Adrenal gland (tissue), 12 donors: ENCODE results near the gene SRGAP3. TPM values are rescaled to one million over a fixed set of nuclear protein-coding genes. Genes with fewer than 3 reads are reported as not detected.

Experiments used
- DNase-seq, 7 donors: peaks; one replicate each; pipeline ENCODE4 v3.0.0-alpha.2; 2019 to 2020
- H3K27ac ChIP-seq, 5 donors: fragments of 200-600 bp; sonication (generic) in 4 of 5; 1 replicate in 3 of 5; 2 replicates in 2 of 5; pipeline versions ENCODE4 v1.5.1 to v1.8.0; 2016 to 2020; ENCODE audit warnings: mild to moderate bottlenecking in 1 of 5
- H3K27me3 ChIP-seq: fragments of 200-600 bp; 2 replicates; pipeline ENCODE4 v1.8.0; 2021
- H3K36me3 ChIP-seq, 2 donors: fragments of 200-600 bp; replicated peaks in 1 of 2; 1 replicate in 1 of 2; 2 replicates in 1 of 2; pipeline versions ENCODE4 v1.5.1 to v1.8.0; 2018 to 2022
- H3K4me1 ChIP-seq, 2 donors: fragments of 200-600 bp; replicated peaks in 1 of 2; 1 replicate in 1 of 2; 2 replicates in 1 of 2; pipeline versions ENCODE4 v1.5.1 to v1.8.0; 2018 to 2021
- H3K4me3 ChIP-seq, 4 donors: fragments of 200-600 bp; sonication (generic) in 3 of 4; one replicate each; pipeline ENCODE4 v1.5.1; 2016 to 2018
- H3K9me3 ChIP-seq, 3 donors: fragments of 200-600 bp; sonication (generic) in 1 of 3; replicated peaks in 1 of 3; 1 replicate in 2 of 3; 2 replicates in 1 of 3; pipeline versions ENCODE4 v1.5.1 to v1.8.0; 2016 to 2021
- POLR2A ChIP-seq, 2 donors: fragments of 450-650 bp; IDR thresholded peaks; one replicate each; pipeline ENCODE4 v1.6.1; 2017; ENCODE audit warnings: antibody characterized with exemption in 2 of 2, mild to moderate bottlenecking in 2 of 2, moderate library complexity in 1 of 2
- WGBS, 4 donors: extraction: QIAGEN DNeasy Blood & Tissue Kit in 2 of 4; methylation state at CpG; one replicate each; pipeline versions ENCODE4 v1.1.5 to v1.1.7; 2013 to 2017; 5-methylcytosine and 5-hydroxymethylcytosine counted together
- intact Hi-C, 2 donors: fragments of 100-400 bp; cut with DNase I; formaldehyde crosslinking; loops; one replicate each; pipeline versions ENCODE4 v1.14.1 to v1.15.0; 2022 to 2023
- polyA plus RNA-seq, 3 donors: library from polyadenylated mRNA; stranded (reverse); fragments of 200-250 nt in 2 of 3; fragments of 350-450 nt in 1 of 3; fragmentation: Illumina TruSeq in 1 of 3; extraction: RNeasy Lipid Tissue Mini Kit (QIAGEN cat#74804) in 1 of 3; gene quantifications; one replicate each; pipeline ENCODE4 v1.2.3, GENCODE V29; 2013 to 2014
- total RNA-seq, 9 donors: library from RNA; depleted of rRNA in 4 of 9; stranded (reverse); fragments of >200 nt in 4 of 9; fragments of 120-200 nt in 1 of 9; fragmentation: NEBNext Ultra II Directional in 1 of 9; extraction: Animal tissue kit (Norgen Biotek cat#: 25700) in 1 of 9; gene quantifications; one replicate each; pipeline versions ENCODE4 v1.1.0 to v1.2.4, GENCODE V29; 2013 to 2023
- TF ChIP-seq, protein P1 (sequence below), 6 experiments: fragments of 450-650 bp in 4 of 6; fragments of 200-600 bp in 2 of 6; sonication (generic) in 1 of 6; IDR thresholded peaks; 1 replicate in 5 of 6; 2 replicates in 1 of 6; pipeline versions ENCODE4 v1.5.1 to v1.8.0; 2016 to 2021; ENCODE audit warnings: antibody characterized with exemption in 6 of 6, mild to moderate bottlenecking in 2 of 6, moderate library complexity in 1 of 6
- donor health status: healthy with polysubstance abuse.
- donor health status: Bipolar disorder and iron deficiency.
- donor health status: DM: yes; HTN: yes; CAD: no.
- donor health status: DM: no; HTN: no; CAD: no.
- donor health status: DM: no; HTN: no; CAD: no.
- donor health status: DM: yes; HTN: yes; CAD: no.

SRGAP3 gene
- total and polyA plus RNA-seq, 12 donors, result 3.3 to 35.0 (median 17.8) TPM

DNA sequence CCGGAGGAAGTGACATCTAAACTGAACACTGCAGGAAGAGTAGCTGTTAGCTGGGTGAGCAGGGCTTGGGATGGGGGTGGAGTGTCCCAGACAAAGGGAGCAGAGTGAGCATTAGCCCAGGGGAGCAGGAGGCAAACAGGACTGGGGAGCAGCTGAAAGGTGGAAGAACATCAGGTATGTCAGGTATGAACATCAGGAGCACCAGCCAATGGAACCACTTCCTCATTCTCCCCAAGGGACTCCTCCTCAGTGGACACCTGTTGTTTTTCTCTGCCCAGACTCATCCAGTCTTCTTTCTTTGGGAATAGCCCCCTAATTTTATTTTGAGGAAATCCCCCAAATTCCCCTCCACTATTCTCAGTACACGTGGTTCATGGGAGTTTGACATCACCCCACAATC is 178.5 kb downstream of the SRGAP3 start:
- H3K27me3 ChIP-seq, result no peaks in the 10 kb centered on the region
- DNase-seq, result no peak

DNA sequence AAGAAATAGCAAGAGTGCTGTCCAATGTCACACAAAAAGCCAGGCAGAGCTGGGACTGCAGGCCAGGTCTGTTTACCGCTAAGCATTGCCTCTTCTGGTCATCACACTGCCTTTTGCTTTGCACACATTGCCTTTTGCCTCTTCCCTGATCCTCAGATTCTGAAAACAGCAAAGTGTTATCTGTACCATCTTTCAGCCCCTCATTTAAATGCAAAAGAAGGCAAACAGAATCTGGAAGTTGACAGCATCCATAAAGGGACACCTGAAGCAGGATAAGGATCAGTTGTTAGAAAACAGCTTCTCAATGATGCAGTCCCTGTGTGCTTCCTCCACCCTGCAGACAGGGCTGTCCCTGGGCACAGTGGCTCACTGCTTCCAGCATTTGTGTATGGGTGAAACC is 179.5 kb downstream of the SRGAP3 start:
- peaks cover 0 to 10% of the 10 kb centered on the region in 2 donors for H3K4me1 ChIP-seq
- no peaks in the 10 kb centered on the region for H3K9me3 ChIP-seq
- H3K4me3 ChIP-seq, result no peak overlapping the region
- H3K36me3 ChIP-seq, result no peaks in the 10 kb centered on the region
- no peak overlapping the region for H3K27ac ChIP-seq
- WGBS, 4 donors, result 92 to 100% (median 93%) methylated on average over 1 of the region's 1 CpG
- no peaks in the 10 kb centered on the region for H3K27me3 ChIP-seq
- DNase-seq, result no peak
- TF ChIP-seq POLR2A (IDR thresholded peaks at IDR 0.05), result no peak
- TF ChIP-seq, protein P1, sequence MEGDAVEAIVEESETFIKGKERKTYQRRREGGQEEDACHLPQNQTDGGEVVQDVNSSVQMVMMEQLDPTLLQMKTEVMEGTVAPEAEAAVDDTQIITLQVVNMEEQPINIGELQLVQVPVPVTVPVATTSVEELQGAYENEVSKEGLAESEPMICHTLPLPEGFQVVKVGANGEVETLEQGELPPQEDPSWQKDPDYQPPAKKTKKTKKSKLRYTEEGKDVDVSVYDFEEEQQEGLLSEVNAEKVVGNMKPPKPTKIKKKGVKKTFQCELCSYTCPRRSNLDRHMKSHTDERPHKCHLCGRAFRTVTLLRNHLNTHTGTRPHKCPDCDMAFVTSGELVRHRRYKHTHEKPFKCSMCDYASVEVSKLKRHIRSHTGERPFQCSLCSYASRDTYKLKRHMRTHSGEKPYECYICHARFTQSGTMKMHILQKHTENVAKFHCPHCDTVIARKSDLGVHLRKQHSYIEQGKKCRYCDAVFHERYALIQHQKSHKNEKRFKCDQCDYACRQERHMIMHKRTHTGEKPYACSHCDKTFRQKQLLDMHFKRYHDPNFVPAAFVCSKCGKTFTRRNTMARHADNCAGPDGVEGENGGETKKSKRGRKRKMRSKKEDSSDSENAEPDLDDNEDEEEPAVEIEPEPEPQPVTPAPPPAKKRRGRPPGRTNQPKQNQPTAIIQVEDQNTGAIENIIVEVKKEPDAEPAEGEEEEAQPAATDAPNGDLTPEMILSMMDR (IDR thresholded peaks at IDR 0.05), result no peak
- intact Hi-C loops, result loop anchor here in 1 of 2 donors (5.0 to 10.0 kb wide), 3 partner anchors 83 to 235 kb away; no protein-coding TSS in a partner anchor

More for the DNA sequence above, 178.5 kb downstream of the SRGAP3 start:
- Histone ChIP-seq H3K36me3 (no peaks in the 10 kb centered on the region), H3K9me3 (no peaks in the 10 kb centered on the region), H3K4me1 (peaks cover 0 to 10% of the 10 kb centered on the region in 2 donors), H3K4me3 (no peak overlapping the region), H3K27ac (no peak overlapping the region)
- intact Hi-C loops, result loop anchor here in 1 of 2 donors (10.0 kb wide), 1 partner anchor 234 kb away; no protein-coding TSS in a partner anchor
- 86 to 97% (median 93%) methylated on average over 2 of the region's 2 CpGs for WGBS, 4 donors
- TF ChIP-seq POLR2A (IDR thresholded peaks at IDR 0.05), result no peak
- TF ChIP-seq, protein P1 (IDR thresholded peaks at IDR 0.05), result no peak

DNA sequence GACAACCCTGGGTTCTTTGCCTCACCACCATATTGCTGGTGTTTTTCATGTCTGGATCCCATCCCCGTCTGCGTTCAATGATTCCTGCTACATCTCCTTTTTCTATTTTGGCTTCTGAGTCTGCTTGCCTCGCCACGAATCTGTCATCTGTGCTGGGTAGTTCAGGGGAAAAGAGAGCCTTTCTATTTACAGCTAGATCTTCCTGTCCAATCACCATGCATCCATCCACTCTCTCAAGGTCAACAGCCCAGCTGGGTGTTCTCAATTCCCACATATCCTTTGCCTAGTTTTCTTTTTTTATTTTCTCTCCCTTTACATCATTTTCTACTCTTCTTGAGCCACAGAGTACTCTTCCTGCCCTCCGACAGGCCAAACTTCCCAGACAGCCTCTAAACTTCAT is 181.4 kb downstream of the SRGAP3 start:
- H3K4me3 ChIP-seq, result no peak overlapping the region
- no peak overlapping the region for H3K27ac ChIP-seq
- H3K9me3 ChIP-seq, result no peaks in the 10 kb centered on the region
- TF ChIP-seq POLR2A (IDR thresholded peaks at IDR 0.05), result no peak
- WGBS, 4 donors, result 31 to 44% (median 42%) methylated on average over 5 of the region's 5 CpGs
- H3K4me1 ChIP-seq, result peaks cover 0 to 10% of the 10 kb centered on the region in 2 donors
- H3K27me3 ChIP-seq, result no peaks in the 10 kb centered on the region
- intact Hi-C loops, result loop anchor here in 1 of 2 donors (5.0 kb wide), 2 partner anchors 81 to 96 kb away; no protein-coding TSS in a partner anchor
- no peaks in the 10 kb centered on the region for H3K36me3 ChIP-seq
- DNase-seq, result peak in 6 of 7 donors; percentile 18 to 66 (median 30)

DNA sequence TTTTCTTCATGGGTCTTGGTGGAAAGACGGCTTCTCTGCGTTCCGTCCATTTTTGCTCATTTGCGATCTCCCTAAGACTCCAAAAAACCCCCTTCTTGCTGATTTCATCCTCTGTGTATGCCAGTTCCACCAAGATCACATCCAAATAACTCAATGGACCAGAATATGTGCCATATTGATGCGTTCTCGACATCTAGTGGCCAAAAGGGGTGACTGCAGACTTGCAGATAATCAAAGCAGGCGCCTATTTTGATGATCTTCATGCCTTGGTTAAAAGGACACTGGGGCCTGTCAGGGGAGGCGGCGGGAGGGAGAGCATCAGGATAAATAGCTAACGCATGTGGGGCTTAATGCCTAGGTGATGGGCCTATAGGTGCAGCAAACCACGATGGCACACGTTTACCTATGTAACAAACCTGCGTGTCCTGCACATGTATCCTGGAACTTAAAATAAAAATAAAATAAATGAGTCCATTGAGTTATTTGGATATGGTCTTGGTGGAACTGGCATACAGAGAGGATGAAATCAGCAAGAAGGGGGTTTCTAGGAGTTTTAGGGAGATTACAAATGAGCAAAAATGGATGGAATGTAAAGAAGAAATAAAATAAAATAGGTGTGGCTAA is 182.0 kb downstream of the SRGAP3 start:
- peak in 6 of 7 donors; percentile 35 to 84 (median 55) for DNase-seq
- Histone ChIP-seq H3K9me3 (no peaks in the 10 kb centered on the region), H3K4me3 (no peak overlapping the region), H3K36me3 (no peaks in the 10 kb centered on the region), H3K27ac (no peak overlapping the region), H3K4me1 (peaks cover 0 to 10% of the 10 kb centered on the region in 2 donors), H3K27me3 (no peaks in the 10 kb centered on the region)
- TF ChIP-seq, protein P1 (IDR thresholded peaks at IDR 0.05), result peak; percentile 81 to 90 (median 88)
- TF ChIP-seq POLR2A (IDR thresholded peaks at IDR 0.05), result no peak
- intact Hi-C loops, result loop anchor here (2.0 to 5.0 kb wide), 3 partner anchors 79 to 95 kb away; no protein-coding TSS in a partner anchor
- 42 to 48% (median 43%) methylated on average over 13 of the region's 13 CpGs for WGBS, 4 donors
